Activated T-helper 2 cell treated with anti-CD3 and anti-CD28 coated beads, Interferon-gamma antibody, Interleukin-2, Interleukin-4, amounts not matched to agents 10 μg/mL and 5 μg/mL and 100 μg/mL, durations not matched to agents 14 hours and 24 hours and 36 hours (primary cell): ENCODE measurements around the gene DDX24. TPM values are rescaled to one million over a fixed set of nuclear protein-coding genes. Genes with fewer than 3 reads are reported as not detected.

Experiments used
- DNase-seq: peaks from one replicate; pipeline ENCODE4 v3.0.0; 2021; ENCODE audit warnings: low spot score
- H3K27ac Mint-ChIP-seq: one replicate; pipeline ENCODE4 v1.8.0; 2021; ENCODE audit warnings: mixed read lengths
- H3K27me3 Mint-ChIP-seq: one replicate; pipeline ENCODE4 v1.8.0; 2021; ENCODE audit warnings: low read depth, mixed read lengths
- H3K36me3 Mint-ChIP-seq: one replicate; pipeline ENCODE4 v1.8.0; 2021; ENCODE audit warnings: low read depth, mixed read lengths
- H3K4me1 Mint-ChIP-seq: one replicate; pipeline ENCODE4 v1.8.0; 2021; ENCODE audit warnings: low read depth, mixed read lengths
- H3K4me3 Mint-ChIP-seq: one replicate; pipeline ENCODE4 v1.8.0; 2021; ENCODE audit warnings: low read depth, mild to moderate bottlenecking, moderate library complexity, mixed read lengths
- H3K9me3 Mint-ChIP-seq: one replicate; pipeline ENCODE4 v1.8.0; 2021; ENCODE audit warnings: mixed read lengths
- intact Hi-C: fragments of 100-400 bp; cut with micrococcal nuclease; formaldehyde crosslinking; loops from one replicate; pipeline ENCODE4 v1.15.1; 2023
- total RNA-seq: library from RNA; stranded (reverse); gene quantifications from 2 replicates; pipeline ENCODE4 v1.2.3, GENCODE V29; 2022

The DDX24 gene
- total RNA-seq, 1 donor from 2014 or later = 277 TPM

DNA sequence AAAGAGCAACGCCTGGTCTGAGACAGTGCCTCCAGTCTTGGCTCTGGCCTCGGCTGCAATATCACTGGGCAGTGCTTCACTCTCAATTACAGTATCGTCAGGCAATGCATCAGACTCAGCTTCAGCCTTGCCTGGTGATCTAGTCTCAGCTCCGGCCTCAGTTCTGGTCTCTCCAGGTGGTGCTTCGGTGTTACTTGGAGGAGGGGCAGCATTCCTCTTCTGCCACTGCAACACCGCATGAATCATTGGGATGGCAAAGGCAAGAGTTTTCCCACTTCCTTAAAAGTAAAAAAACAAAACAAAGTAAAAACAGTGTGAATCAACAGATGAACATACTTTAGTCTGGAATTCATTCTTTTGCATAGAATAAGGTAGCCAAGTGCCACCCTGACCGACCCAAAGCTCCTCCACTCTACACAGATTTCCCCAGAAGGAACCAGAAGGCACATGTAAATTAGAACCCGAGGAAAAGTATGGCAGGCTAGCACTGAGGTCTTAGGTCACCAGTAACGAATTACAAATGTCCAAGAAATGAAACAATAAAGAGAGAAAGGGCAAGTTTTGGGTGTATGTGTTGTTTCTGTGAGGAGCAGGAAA is 18.6 kb downstream of the DDX24 start:
- DNase-seq = no peak
- H3K36me3 Mint-ChIP-seq = peaks cover 78% of the 10 kb centered on the region
- no peak overlapping the region for H3K4me3 Mint-ChIP-seq
- no peaks in the 10 kb centered on the region for H3K27me3 Mint-ChIP-seq
- intact Hi-C loops = no loop called here
- H3K9me3 Mint-ChIP-seq = peaks cover 9% of the 10 kb centered on the region
- H3K27ac Mint-ChIP-seq = no peak overlapping the region
- H3K4me1 Mint-ChIP-seq = peaks cover 39% of the 10 kb centered on the region

DNA sequence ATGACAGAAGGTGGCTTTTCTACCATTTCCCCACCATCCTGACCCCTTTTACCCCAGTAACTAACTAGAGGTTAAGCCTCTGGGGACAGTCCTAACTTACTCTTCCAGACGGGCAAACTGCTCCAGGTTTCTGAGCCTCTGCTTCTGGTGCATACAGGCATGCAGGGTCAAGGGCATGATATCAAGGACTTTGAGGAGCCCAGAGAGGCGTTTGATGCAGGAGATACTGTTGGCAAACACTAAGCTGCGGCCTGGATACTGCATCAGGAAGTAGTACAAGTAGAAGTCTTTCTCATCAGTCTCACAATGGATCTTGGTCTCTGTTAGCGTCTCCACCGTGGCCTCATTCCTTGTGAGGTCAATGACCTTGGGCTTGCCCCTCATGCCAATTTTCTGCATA is 21.0 kb downstream of the DDX24 start:
- H3K9me3 Mint-ChIP-seq = no peaks in the 10 kb centered on the region
- no peak overlapping the region for H3K27ac Mint-ChIP-seq
- H3K4me3 Mint-ChIP-seq = no peak overlapping the region
- no peaks in the 10 kb centered on the region for H3K27me3 Mint-ChIP-seq
- H3K36me3 Mint-ChIP-seq = peaks cover 82% of the 10 kb centered on the region
- no peak for DNase-seq
- intact Hi-C loops = no loop called here
- peaks cover 42% of the 10 kb centered on the region for H3K4me1 Mint-ChIP-seq

DNA sequence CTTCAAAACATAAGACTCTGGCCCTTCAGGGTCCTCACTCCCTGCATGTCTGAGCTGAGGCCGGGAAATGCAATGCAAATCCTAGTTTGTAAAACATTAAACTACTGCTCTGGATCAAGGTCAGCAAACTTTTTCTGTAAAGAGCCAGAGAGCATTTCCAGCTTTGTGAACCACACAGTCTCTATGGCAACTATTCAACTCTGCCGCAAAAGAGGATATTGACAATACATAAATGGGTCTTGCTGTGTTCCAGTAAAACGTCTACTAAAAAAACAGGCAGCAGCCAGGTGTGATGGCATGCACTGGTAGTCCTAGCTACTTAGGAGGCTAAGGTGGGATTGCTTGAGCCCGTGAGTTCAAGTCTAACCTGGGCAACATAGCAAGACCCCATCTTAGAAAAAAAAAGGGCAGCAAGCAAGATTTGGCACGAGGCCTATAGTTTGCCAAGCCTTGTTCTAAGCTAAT is 22.3 kb downstream of the DDX24 start:
- Mint-ChIP-seq H3K27me3 (no peaks in the 10 kb centered on the region), H3K4me3 (no peak overlapping the region), H3K27ac (no peak overlapping the region), H3K9me3 (no peaks in the 10 kb centered on the region), H3K36me3 (peaks cover 91% of the 10 kb centered on the region), H3K4me1 (peaks cover 45% of the 10 kb centered on the region)
- intact Hi-C loops = no loop called here
- no peak for DNase-seq

DNA sequence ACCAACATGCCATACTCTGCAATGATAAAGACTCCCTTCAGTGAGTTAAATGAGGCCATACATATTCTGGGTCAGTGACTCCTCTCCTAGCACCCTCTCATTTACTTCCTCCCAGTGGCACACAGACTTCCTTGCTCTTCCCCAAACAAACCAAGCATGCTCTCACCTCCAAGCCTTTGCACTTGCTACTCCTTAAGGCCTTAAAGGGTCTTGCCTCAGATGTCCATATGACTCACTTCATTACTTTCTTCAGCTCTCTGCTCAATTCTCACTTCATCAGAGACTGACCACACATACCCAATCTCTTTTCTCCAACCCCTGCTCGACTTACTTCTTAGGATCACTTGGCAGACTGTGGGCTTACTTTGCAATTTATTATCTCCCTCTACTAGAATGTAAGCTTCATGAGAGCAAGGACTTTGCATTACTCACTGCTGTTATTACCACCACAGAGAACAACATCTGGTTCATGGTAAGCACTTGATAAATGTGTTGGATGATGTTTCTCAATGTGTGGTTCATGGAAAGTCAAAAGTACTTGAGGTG is 22.8 kb downstream of the DDX24 start:
- intact Hi-C loops = no loop called here
- Mint-ChIP-seq H3K36me3 (peaks cover 92% of the 10 kb centered on the region), H3K27ac (peak overlapping the region; percentile 3), H3K4me3 (no peak overlapping the region), H3K27me3 (no peaks in the 10 kb centered on the region), H3K9me3 (no peaks in the 10 kb centered on the region), H3K4me1 (peaks cover 43% of the 10 kb centered on the region)
- no peak for DNase-seq

DNA sequence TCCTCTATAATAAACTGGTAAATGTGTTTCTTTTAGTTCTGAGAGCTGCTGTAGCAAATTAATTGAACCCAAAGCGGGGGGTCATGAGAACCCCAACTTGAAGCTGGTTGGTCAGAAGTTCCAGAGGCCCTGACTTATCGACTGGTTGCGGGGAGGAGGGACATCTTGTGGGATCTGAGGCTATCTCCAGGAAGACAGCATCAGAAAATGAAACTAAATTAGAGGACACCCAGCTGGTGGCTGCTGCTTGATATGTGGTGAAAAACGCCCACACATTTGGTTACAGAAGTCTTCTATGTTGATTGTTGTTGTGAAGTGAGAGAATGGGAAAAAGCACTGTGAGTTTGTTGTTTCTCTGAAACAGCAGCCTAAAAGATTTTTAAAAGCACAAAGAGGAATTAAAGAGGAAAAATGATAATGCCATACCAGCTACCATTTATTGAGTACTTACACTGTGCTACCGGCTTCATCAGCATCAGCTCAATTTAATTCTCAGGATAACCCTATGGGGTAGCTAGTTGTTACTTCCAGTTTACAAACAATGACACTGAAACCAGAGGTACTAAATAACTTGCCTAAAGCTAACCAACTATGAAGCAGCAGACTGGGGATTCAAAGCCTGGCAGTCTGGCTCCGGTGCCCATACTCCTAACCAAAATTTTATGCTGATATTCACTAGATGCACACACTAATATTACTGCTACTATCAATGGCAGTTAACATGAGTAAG is 24.3 kb downstream of the DDX24 start:
- Mint-ChIP-seq H3K4me1 (peaks cover 53% of the 10 kb centered on the region), H3K4me3 (no peak overlapping the region), H3K27me3 (no peaks in the 10 kb centered on the region), H3K27ac (peak overlapping the region; percentile 24), H3K36me3 (peaks cover 90% of the 10 kb centered on the region), H3K9me3 (no peaks in the 10 kb centered on the region)
- intact Hi-C loops = loop anchor here (2.0 kb wide), 1 partner anchor 24 kb away; the partner anchor contains the start of genes DDX24 and IFI27L1
- DNase-seq = peak; percentile 41

DNA sequence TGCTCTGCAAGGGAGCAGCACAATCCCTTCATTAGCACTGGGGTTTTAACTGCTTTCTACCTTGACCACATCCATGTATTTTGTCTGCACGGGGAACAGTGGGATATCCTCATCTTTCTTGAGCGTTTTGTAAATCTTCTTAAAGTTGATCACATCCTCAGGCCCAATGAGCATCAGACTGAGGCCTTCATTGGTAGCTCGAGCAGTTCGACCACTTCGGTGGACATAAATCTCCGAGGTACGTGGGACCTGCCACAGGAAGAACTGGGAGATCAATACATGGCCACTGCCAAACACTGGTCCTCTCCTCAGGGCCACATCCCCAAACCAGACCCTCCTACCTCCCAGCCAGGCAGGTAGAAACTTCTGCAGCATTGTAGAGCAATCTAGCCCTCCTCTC is 26.1 kb downstream of the DDX24 start:
- Mint-ChIP-seq H3K4me1 (peaks cover 53% of the 10 kb centered on the region), H3K27ac (no peak overlapping the region), H3K27me3 (no peaks in the 10 kb centered on the region), H3K36me3 (peaks cover 91% of the 10 kb centered on the region), H3K4me3 (no peak overlapping the region), H3K9me3 (no peaks in the 10 kb centered on the region)
- intact Hi-C loops = no loop called here
- no peak for DNase-seq

DNA sequence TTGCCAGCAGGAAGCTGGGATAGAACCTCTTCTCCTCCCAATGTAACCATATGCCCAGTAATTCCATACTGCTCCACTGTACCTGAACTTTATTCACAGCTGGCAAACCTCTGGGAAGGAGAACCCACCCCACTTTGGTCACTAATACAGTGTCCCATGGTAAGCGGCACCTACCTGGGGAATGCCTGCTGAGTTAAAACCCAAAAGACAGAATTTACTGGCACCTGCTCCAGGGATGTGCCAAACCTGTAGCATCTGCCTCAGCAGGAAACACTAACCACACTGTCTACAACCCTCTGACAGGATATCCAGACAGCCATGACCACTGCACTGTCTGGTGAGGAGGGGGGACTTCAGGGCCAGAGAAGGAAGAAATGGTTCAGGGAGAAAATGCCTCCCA is 26.6 kb downstream of the DDX24 start:
- peaks cover 90% of the 10 kb centered on the region for H3K36me3 Mint-ChIP-seq
- no peak for DNase-seq
- no peak overlapping the region for H3K27ac Mint-ChIP-seq
- H3K9me3 Mint-ChIP-seq = no peaks in the 10 kb centered on the region
- no peaks in the 10 kb centered on the region for H3K27me3 Mint-ChIP-seq
- peaks cover 53% of the 10 kb centered on the region for H3K4me1 Mint-ChIP-seq
- intact Hi-C loops = no loop called here
- no peak overlapping the region for H3K4me3 Mint-ChIP-seq

DNA sequence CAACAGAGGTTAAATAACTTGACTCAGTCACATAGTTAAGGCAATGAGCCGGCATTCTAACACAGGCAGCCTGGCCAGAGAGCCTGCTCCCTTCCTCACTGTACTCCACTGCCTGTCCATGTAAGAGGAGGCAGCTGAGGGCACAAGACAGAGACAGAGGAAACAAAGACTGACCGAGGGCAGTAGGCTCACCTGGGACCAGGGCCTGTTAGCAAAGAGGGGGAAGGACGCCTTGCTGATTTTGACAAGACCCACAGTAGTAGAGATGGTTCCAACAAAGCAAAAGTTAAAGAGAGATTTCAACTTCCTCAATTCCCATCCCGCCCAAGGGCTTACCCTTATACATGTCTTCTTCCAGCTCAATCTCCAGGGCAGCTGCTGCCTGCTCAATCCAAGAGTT is 28.3 kb downstream of the DDX24 start:
- peaks cover 89% of the 10 kb centered on the region for H3K36me3 Mint-ChIP-seq
- H3K27me3 Mint-ChIP-seq = no peaks in the 10 kb centered on the region
- DNase-seq = no peak
- peak overlapping the region; percentile 10 for H3K27ac Mint-ChIP-seq
- no peaks in the 10 kb centered on the region for H3K9me3 Mint-ChIP-seq
- intact Hi-C loops = no loop called here
- H3K4me3 Mint-ChIP-seq = no peak overlapping the region
- peaks cover 44% of the 10 kb centered on the region for H3K4me1 Mint-ChIP-seq

DNA sequence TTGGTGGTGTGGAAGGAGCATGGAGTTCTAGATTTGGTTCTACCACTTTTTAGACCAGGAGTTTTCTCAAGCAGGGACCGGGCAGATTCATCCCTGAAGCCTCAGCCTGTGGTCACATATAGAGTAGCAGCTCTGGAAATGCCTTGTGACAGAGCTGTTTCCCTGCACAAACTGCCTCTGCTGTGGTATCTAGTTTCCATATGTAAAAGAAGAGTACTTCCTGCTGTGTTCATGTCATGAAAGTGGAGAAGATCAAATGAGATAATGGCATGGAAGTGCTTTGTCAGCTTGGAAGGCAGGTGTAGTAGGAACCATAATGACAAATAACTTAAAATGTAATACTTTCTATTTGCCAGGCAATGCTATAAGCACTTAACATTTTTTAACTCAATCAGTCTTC is 28.8 kb downstream of the DDX24 start:
- Mint-ChIP-seq H3K27ac (peak overlapping the region; percentile 10), H3K4me3 (no peak overlapping the region), H3K36me3 (peaks cover 88% of the 10 kb centered on the region), H3K27me3 (no peaks in the 10 kb centered on the region), H3K4me1 (peaks cover 40% of the 10 kb centered on the region), H3K9me3 (no peaks in the 10 kb centered on the region)
- no peak for DNase-seq
- intact Hi-C loops = no loop called here

DNA sequence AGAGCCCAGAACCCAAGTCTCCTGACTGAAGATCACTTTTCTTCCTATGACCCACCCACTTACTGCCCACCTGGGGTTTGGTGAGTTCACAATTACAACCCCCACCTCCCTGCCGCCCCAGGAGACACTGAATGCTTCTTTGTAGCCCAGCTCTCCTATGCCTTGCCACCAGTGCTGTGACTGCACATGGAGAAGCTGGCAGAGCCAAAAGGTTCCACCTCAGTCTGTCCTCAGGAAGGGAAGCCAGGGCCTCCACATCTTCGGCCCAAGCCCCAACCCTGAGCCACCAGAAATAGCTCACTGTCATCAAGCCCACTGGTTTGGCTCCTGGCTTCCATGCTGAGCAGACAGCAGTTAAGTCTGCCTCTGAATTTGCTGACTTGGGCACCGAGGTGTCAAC is 29.2 kb downstream of the DDX24 start:
- H3K4me3 Mint-ChIP-seq = no peak overlapping the region
- DNase-seq = no peak
- intact Hi-C loops = no loop called here
- H3K27me3 Mint-ChIP-seq = no peaks in the 10 kb centered on the region
- H3K36me3 Mint-ChIP-seq = peaks cover 86% of the 10 kb centered on the region
- peak overlapping the region; percentile 10 for H3K27ac Mint-ChIP-seq
- no peaks in the 10 kb centered on the region for H3K9me3 Mint-ChIP-seq
- H3K4me1 Mint-ChIP-seq = peaks cover 36% of the 10 kb centered on the region

DNA sequence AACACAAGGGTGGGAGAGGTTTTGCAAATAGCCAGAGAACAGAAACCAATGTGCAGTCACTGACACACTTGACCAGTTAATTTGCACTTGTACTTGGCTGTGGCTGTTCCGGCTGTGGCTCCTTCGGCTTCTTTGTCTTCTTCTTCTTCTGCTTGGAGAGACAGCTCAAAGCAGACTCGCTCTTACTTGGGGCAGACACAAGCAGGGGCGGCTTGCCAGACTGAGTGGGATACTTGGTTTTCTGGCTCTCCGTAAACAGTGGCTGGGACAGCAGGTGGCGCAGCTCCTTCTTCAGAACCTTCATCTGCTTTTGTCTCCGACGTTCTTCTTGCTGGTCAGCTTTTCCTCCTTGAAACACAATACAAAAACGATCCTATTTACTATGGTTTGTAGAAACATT is 29.9 kb downstream of the DDX24 start:
- H3K4me1 Mint-ChIP-seq = peaks cover 30% of the 10 kb centered on the region
- H3K36me3 Mint-ChIP-seq = peaks cover 80% of the 10 kb centered on the region
- intact Hi-C loops = no loop called here
- H3K27me3 Mint-ChIP-seq = no peaks in the 10 kb centered on the region
- no peaks in the 10 kb centered on the region for H3K9me3 Mint-ChIP-seq
- no peak overlapping the region for H3K27ac Mint-ChIP-seq
- DNase-seq = no peak
- no peak overlapping the region for H3K4me3 Mint-ChIP-seq

DNA sequence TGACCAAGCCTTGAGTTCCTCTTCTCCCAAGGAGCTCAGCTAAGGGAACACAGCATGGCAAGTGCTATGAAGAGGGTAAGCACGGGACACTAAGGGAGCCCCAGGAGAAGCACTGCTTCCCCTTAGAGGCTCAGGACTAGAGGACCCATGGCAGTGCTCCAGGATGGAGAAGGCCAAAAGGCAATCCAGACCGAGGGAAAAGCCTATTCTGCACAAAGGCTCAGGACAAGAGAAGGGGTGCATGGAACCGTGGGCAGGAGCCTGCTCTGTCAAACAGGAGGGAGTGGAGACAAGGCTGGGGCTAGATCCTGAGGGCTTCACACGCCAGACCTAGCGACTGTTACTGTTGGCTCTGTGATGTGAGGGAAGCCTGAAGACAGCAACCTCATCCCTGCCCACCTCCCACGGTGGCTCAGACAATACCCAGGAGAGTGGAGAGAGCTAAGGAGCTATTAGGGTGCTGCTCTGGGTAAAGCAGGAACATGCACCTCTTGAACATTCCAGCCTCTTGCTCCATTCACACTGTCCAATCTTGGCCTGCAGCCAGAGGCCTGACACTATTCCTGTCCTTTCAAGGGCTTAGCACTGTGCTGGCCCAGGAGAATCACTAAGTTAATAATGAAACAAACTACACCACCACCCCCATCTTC is 30.6 kb downstream of the DDX24 start:
- peaks cover 76% of the 10 kb centered on the region for H3K36me3 Mint-ChIP-seq
- no peaks in the 10 kb centered on the region for H3K9me3 Mint-ChIP-seq
- no peaks in the 10 kb centered on the region for H3K27me3 Mint-ChIP-seq
- no peak for DNase-seq
- intact Hi-C loops = no loop called here
- H3K4me1 Mint-ChIP-seq = peaks cover 22% of the 10 kb centered on the region
- no peak overlapping the region for H3K4me3 Mint-ChIP-seq
- H3K27ac Mint-ChIP-seq = no peak overlapping the region

DNA sequence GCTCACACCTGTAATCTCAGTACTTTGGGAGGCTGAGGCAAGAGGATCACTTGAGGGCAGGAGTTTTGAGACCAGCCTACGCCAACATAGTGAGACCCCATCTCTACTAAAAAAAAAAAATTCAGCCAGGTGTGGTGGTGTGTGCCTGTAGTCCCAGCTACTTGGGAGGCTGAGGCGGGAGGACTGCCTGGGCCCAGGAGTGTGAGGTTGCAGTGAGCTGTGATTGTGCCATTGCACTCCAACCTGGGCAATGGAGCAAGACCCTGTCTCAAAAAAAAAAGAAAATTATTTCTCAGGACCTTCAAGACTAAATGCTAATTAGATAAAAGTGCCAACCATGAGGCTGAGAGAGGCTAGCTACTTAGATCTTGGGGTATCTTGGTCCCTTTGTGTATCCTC is 31.4 kb downstream of the DDX24 start:
- Mint-ChIP-seq H3K4me3 (no peak overlapping the region), H3K27ac (no peak overlapping the region)

More for the DNA sequence above, 31.4 kb downstream of the DDX24 start:
- intact Hi-C loops = no loop called here
- Mint-ChIP-seq H3K27me3 (no peaks in the 10 kb centered on the region), H3K9me3 (no peaks in the 10 kb centered on the region), H3K36me3 (peaks cover 73% of the 10 kb centered on the region), H3K4me1 (peaks cover 16% of the 10 kb centered on the region)
- no peak for DNase-seq
